ENCODE data around the gene TBL2.
"Not testable (repeated sequence)": the region's sequence is repeated elsewhere in the genome, so short reads cannot be mapped to it uniquely, and the experiment has no call there.

TBL2 gene

DNA sequence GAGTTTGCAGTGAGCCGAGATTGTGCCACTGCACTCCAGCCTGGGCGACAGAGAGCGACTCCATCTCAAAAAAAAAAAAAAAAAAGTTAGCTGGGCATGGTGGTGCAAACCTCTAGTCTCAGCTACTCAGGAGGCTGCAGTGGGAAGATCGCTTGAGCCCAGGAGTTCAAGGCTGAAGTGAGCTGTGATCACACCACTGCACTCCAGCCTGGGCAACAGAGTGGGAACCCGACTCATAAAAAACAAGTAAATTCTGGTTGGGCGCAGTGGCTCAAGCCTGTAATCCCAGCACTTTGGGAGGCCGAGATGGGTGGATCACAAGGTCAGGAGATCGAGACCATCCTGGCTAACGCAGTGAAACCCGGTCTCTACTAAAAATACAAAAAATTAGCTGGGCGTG lies 41.0 kb upstream of the TBL2 start:
- 83 to 86% methylated on average over 9 to 10 of the region's 11 CpGs for WGBS, 2 experiments
- not testable (repeated sequence) for H3K4me3 ChIP-seq (ENCODE audit: insufficient read depth, low read depth, low read length); H3K36me3 ChIP-seq (ENCODE audit: control insufficient read depth, insufficient read depth, low read length); H3K27ac ChIP-seq (ENCODE audit: insufficient read depth, low read depth, low read length, poor library complexity, severe bottlenecking); H3K9me3 ChIP-seq (ENCODE audit: control insufficient read depth, low read length)
- H3K27me3 ChIP-seq (ENCODE audit: control insufficient read depth, insufficient read depth, low read length, poor library complexity, severe bottlenecking), result peaks cover 34% of the 10 kb centered on the region
- peaks cover 14% of the 10 kb centered on the region for H3K4me1 ChIP-seq (ENCODE audit: control insufficient read depth, insufficient read depth, low read length)

- WGBS, 2 experiments, result 85 to 87% methylated on average over 4 of the region's 4 CpGs
These were observed 40.2 kb upstream of the TBL2 start for GRCh38 chr7:73618538-73618937.

GRCh38 chr7:73617520-73617919 lies 39.1 kb upstream of the TBL2 start:
- H3K27me3 ChIP-seq (ENCODE audit: control insufficient read depth, insufficient read depth, low read length, poor library complexity, severe bottlenecking), result peaks cover 15% of the 10 kb centered on the region
- H3K36me3 ChIP-seq (ENCODE audit: control insufficient read depth, insufficient read depth, low read length); H3K4me1 ChIP-seq (ENCODE audit: control insufficient read depth, insufficient read depth, low read length); H3K27ac ChIP-seq (ENCODE audit: insufficient read depth, low read depth, low read length, poor library complexity, severe bottlenecking); H3K9me3 ChIP-seq (ENCODE audit: control insufficient read depth, low read length); H3K4me3 ChIP-seq (ENCODE audit: insufficient read depth, low read depth, low read length): not testable (repeated sequence)
- 94 to 96% methylated on average over 9 of the region's 9 CpGs for WGBS, 2 experiments

More at GRCh38 chr7:73618538-73618937, 40.2 kb upstream of the TBL2 start:
- Histone ChIP-seq H3K9me3 (ENCODE audit: control insufficient read depth, low read length) (no peaks in the 10 kb centered on the region), H3K4me3 (ENCODE audit: insufficient read depth, low read depth, low read length) (no peak overlapping the region), H3K4me1 (ENCODE audit: control insufficient read depth, insufficient read depth, low read length) (peaks cover 8% of the 10 kb centered on the region), H3K27ac (ENCODE audit: insufficient read depth, low read depth, low read length, poor library complexity, severe bottlenecking) (no peak overlapping the region), H3K27me3 (ENCODE audit: control insufficient read depth, insufficient read depth, low read length, poor library complexity, severe bottlenecking) (peaks cover 25% of the 10 kb centered on the region), H3K36me3 (ENCODE audit: control insufficient read depth, insufficient read depth, low read length) (no peaks in the 10 kb centered on the region)

- no peak overlapping the region for H3K27ac ChIP-seq (ENCODE audit: insufficient read depth, low read depth, low read length, poor library complexity, severe bottlenecking)
- no peak overlapping the region for H3K4me3 ChIP-seq (ENCODE audit: insufficient read depth, low read depth, low read length)
- no peaks in the 10 kb centered on the region for H3K4me1 ChIP-seq (ENCODE audit: control insufficient read depth, insufficient read depth, low read length)
- H3K36me3 ChIP-seq (ENCODE audit: control insufficient read depth, insufficient read depth, low read length), result no peaks in the 10 kb centered on the region
- 55 to 59% methylated on average over 4 of the region's 4 CpGs for WGBS, 2 experiments
- H3K9me3 ChIP-seq (ENCODE audit: control insufficient read depth, low read length), result no peaks in the 10 kb centered on the region
- no peaks in the 10 kb centered on the region for H3K27me3 ChIP-seq (ENCODE audit: control insufficient read depth, insufficient read depth, low read length, poor library complexity, severe bottlenecking)
These were observed 37.5 kb upstream of the TBL2 start for GRCh38 chr7:73615886-73616285.

DNA sequence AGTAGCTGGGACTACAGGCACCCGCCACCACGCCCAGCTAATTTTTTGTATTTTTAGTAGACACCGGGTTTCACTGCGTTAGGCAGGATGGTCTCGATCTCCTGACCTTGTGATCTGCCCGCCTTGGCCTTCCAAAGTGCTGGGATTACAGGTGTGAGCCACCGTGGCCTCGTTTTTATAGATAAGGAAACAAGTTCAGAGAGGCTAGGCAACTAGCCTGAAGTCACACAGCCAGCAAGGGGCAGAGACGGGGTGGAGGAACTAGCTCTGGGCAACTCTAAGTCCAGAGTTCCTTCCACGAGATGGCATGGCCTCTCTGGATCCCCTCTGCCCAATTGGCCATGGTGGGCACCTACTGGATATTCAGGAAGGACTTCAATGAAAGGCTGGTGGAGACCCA lies 36.6 kb upstream of the TBL2 start:
- H3K4me3 ChIP-seq (ENCODE audit: insufficient read depth, low read depth, low read length); H3K36me3 ChIP-seq (ENCODE audit: control insufficient read depth, insufficient read depth, low read length); H3K4me1 ChIP-seq (ENCODE audit: control insufficient read depth, insufficient read depth, low read length); H3K9me3 ChIP-seq (ENCODE audit: control insufficient read depth, low read length); H3K27ac ChIP-seq (ENCODE audit: insufficient read depth, low read depth, low read length, poor library complexity, severe bottlenecking); H3K27me3 ChIP-seq (ENCODE audit: control insufficient read depth, insufficient read depth, low read length, poor library complexity, severe bottlenecking): not testable (repeated sequence)
- 91% methylated on average over 10 of the region's 10 CpGs for WGBS, 2 experiments

- WGBS, 2 experiments, result 88% methylated on average over 14 of the region's 14 CpGs
- H3K27ac ChIP-seq (ENCODE audit: insufficient read depth, low read depth, low read length, poor library complexity, severe bottlenecking), result no peak overlapping the region
- no peaks in the 10 kb centered on the region for H3K36me3 ChIP-seq (ENCODE audit: control insufficient read depth, insufficient read depth, low read length)
- no peak overlapping the region for H3K4me3 ChIP-seq (ENCODE audit: insufficient read depth, low read depth, low read length)
- no peaks in the 10 kb centered on the region for H3K27me3 ChIP-seq (ENCODE audit: control insufficient read depth, insufficient read depth, low read length, poor library complexity, severe bottlenecking)
- H3K9me3 ChIP-seq (ENCODE audit: control insufficient read depth, low read length), result no peaks in the 10 kb centered on the region
- no peaks in the 10 kb centered on the region for H3K4me1 ChIP-seq (ENCODE audit: control insufficient read depth, insufficient read depth, low read length)
These were observed 35.8 kb upstream of the TBL2 start for GRCh38 chr7:73613954-73614735.

DNA sequence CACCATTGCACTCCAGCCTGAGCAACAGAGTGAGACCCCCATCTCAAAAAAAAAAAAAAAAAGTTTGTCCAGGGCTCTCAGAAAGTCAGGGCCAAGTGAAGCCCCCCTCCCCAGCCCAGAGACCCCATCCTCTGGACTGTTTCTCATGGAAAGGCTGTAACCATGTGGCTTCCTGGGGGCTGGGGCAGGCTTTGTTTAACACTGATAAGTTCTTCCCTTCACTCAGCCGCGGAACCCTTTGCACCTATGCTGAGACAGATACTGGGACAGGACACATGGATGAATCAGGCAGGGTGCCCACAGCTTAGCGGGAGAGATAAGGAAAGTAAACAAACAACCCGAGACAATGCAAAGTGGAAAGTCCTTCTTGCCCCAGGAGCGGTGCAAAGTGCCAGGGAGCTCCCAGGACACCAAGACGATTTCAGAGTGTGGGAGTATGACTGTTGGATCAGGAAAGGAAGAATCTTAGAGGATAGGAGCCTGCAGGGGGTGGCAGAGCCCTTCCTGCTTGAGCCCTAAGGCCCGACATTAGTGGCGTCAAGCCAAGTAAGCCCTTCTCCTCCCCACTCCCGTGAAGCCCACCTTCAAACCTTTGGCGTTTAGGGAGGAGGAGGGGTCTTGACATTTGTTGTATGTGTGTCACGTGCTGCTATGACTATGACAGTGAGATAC lies 34.4 kb upstream of the TBL2 start:
- Histone ChIP-seq H3K9me3 (ENCODE audit: control insufficient read depth, low read length) (no peaks in the 10 kb centered on the region), H3K27ac (ENCODE audit: insufficient read depth, low read depth, low read length, poor library complexity, severe bottlenecking) (no peak overlapping the region), H3K4me1 (ENCODE audit: control insufficient read depth, insufficient read depth, low read length) (no peaks in the 10 kb centered on the region), H3K27me3 (ENCODE audit: control insufficient read depth, insufficient read depth, low read length, poor library complexity, severe bottlenecking) (no peaks in the 10 kb centered on the region), H3K4me3 (ENCODE audit: insufficient read depth, low read depth, low read length) (no peak overlapping the region), H3K36me3 (ENCODE audit: control insufficient read depth, insufficient read depth, low read length) (no peaks in the 10 kb centered on the region)
- 51% methylated on average over 11 of the region's 11 CpGs for WGBS, 2 experiments

DNA sequence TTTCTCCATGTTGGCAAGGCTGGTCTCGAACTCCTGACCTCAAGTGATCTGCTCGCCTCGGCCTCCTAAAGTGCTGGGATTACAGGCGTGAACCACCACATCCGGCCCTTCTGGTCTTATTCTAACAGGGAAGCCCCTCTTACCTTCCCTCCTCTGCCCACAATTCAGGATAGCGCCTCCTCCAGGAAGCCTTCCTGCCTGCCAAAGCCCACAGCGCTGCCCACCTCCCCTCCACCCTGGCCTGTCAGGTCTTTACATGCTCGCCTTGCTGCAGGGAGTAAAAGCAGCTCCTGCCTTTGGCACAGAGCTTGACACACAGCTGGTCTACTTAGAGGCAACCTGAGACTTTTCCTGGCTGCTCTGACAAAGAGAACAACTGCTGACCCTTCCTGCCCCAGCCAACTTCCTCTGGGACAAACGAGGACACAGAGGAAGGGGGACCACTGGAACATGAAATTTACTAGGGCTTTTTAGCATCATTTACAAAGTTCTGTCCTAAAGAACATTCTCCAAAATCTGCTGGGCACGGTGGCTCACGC lies 32.7 kb upstream of the TBL2 start:
- Histone ChIP-seq H3K4me3 (ENCODE audit: insufficient read depth, low read depth, low read length) (no peak overlapping the region), H3K27ac (ENCODE audit: insufficient read depth, low read depth, low read length, poor library complexity, severe bottlenecking) (no peak overlapping the region), H3K36me3 (ENCODE audit: control insufficient read depth, insufficient read depth, low read length) (no peaks in the 10 kb centered on the region), H3K4me1 (ENCODE audit: control insufficient read depth, insufficient read depth, low read length) (no peaks in the 10 kb centered on the region), H3K27me3 (ENCODE audit: control insufficient read depth, insufficient read depth, low read length, poor library complexity, severe bottlenecking) (no peaks in the 10 kb centered on the region), H3K9me3 (ENCODE audit: control insufficient read depth, low read length) (no peaks in the 10 kb centered on the region)
- WGBS, 2 experiments, result 85% methylated on average over 11 of the region's 11 CpGs

GRCh38 chr7:73610105-73610504 lies 31.7 kb upstream of the TBL2 start:
- no peak overlapping the region for H3K27ac ChIP-seq (ENCODE audit: insufficient read depth, low read depth, low read length, poor library complexity, severe bottlenecking)
- H3K4me1 ChIP-seq (ENCODE audit: control insufficient read depth, insufficient read depth, low read length), result no peaks in the 10 kb centered on the region
- no peaks in the 10 kb centered on the region for H3K27me3 ChIP-seq (ENCODE audit: control insufficient read depth, insufficient read depth, low read length, poor library complexity, severe bottlenecking)
- H3K36me3 ChIP-seq (ENCODE audit: control insufficient read depth, insufficient read depth, low read length), result no peaks in the 10 kb centered on the region
- no peak overlapping the region for H3K4me3 ChIP-seq (ENCODE audit: insufficient read depth, low read depth, low read length)
- WGBS, 2 experiments, result 90 to 91% methylated on average over 4 of the region's 4 CpGs
- no peaks in the 10 kb centered on the region for H3K9me3 ChIP-seq (ENCODE audit: control insufficient read depth, low read length)

- H3K9me3 ChIP-seq (ENCODE audit: control insufficient read depth, low read length); H3K4me3 ChIP-seq (ENCODE audit: insufficient read depth, low read depth, low read length): not testable (repeated sequence)
- 70 to 83% methylated on average over 5 of the region's 5 CpGs for WGBS, 2 experiments
These were observed 29.3 kb upstream of the TBL2 start for GRCh38 chr7:73607692-73607983.

More at GRCh38 chr7:73607692-73607983, 29.3 kb upstream of the TBL2 start:
- H3K4me1 ChIP-seq (ENCODE audit: control insufficient read depth, insufficient read depth, low read length); H3K27ac ChIP-seq (ENCODE audit: insufficient read depth, low read depth, low read length, poor library complexity, severe bottlenecking); H3K27me3 ChIP-seq (ENCODE audit: control insufficient read depth, insufficient read depth, low read length, poor library complexity, severe bottlenecking); H3K36me3 ChIP-seq (ENCODE audit: control insufficient read depth, insufficient read depth, low read length): not testable (repeated sequence)

Measured in ectodermal cell (in vitro differentiated cells).